Stimulated activated CD8-positive, alpha-beta memory T cell treated with anti-CD3 and anti-CD28 coated beads, Interleukin-4, amount 100 ng/mL, for 48 hours (primary cell): Measurements from ENCODE around the gene PLCH1.

Source experiments
- DNase-seq: peaks from one replicate; pipeline ENCODE4 v3.0.0-alpha.2; 2020

PLCH1 gene

DNA sequence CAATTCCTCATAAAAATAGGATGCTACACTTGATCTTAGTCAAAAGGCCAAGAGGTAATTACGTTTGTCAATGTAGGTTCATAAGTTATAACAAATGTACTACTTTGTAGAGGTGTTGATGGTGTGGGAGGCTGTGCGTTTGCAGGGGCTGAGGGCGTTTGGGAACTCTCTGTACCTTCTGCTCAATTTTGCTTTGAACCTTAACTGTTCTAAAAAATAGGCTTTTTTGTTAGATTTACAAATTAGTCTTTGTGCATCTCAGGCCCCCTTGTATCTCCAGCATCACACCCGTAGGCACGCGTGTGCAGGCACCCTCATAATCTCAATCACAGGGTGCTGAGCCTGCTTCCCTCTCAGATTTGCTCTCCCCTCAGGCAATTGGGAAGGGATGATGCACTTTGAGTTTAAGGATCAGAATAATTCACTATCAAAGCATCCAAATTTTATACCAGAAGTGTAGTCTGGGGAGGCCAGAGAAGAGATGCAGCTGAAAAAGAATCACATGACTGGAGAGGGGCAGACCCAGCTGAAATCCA, 415.3 kb downstream of the PLCH1 start:
- no peak for DNase-seq

- no peak for DNase-seq
These were observed 417.0 kb downstream of the PLCH1 start for GRCh38 chr3:155327871-155328270.

GRCh38 chr3:155327430-155327829, 417.4 kb downstream of the PLCH1 start:
- DNase-seq, result no peak

- no peak for DNase-seq
These were observed 418.0 kb downstream of the PLCH1 start for GRCh38 chr3:155326901-155327300.

- no peak for DNase-seq
These were observed 418.6 kb downstream of the PLCH1 start for GRCh38 chr3:155326244-155326643.
